ENCODE data around the gene C5AR2.
"Not testable (repeated sequence)": the region's sequence is repeated elsewhere in the genome, so short reads cannot be mapped to it uniquely, and the experiment has no call there.

Gene C5AR2

GRCh38 chr19:47386582-47386981, 54.6 kb downstream of the C5AR2 start:
- DNase-seq (ENCODE audit: low read depth in 2 of 2): not testable (repeated sequence)

GRCh38 chr19:47387623-47388022, 55.6 kb downstream of the C5AR2 start:
- DNase-seq (ENCODE audit: low read depth in 2 of 2): not testable (repeated sequence)

GRCh38 chr19:47388721-47389120, 56.7 kb downstream of the C5AR2 start:
- DNase-seq (ENCODE audit: low read depth in 2 of 2): not testable (repeated sequence)

- DNase-seq (ENCODE audit: low read depth in 2 of 2): no peak
Measured at GRCh38 chr19:47389150-47389556, 57.2 kb downstream of the C5AR2 start.

GRCh38 chr19:47390533-47391488, 58.8 kb downstream of the C5AR2 start:
- no peak for DNase-seq (ENCODE audit: low read depth in 2 of 2)

GRCh38 chr19:47391510-47392223, 59.7 kb downstream of the C5AR2 start:
- DNase-seq (ENCODE audit: low read depth in 2 of 2): peak; percentile 24 to 39
